HepG2 (cell line): ENCODE measurements around the gene KIAA0825.

Experiments used
- ARNT ChIP-seq: fragments of 450-650 bp; IDR thresholded peaks from 2 replicates; pipeline ENCODE4 v1.6.1; 2017
- ATF1 ChIP-seq: IDR thresholded peaks from 2 replicates; pipeline ENCODE4 v1.6.1; 2016; ENCODE audit warnings: mild to moderate bottlenecking, control low read depth
- CEBPB ChIP-seq: IDR thresholded peaks from 2 replicates; pipeline ENCODE4 v1.6.1; 2011; ENCODE audit warnings: low read depth, low read length, improper control_type of control experiment, borderline replicate concordance
- CTCF ChIP-seq: sonication (generic); formaldehyde crosslinking; IDR thresholded peaks from 2 replicates; pipeline ENCODE4 v1.5.0; 2020; ENCODE audit warnings: mild to moderate bottlenecking, missing genetic modification reagents, moderate library complexity
- HNRNPL ChIP-seq: fragments of 200-400 bp; formaldehyde crosslinking; IDR thresholded peaks from 2 replicates; pipeline ENCODE4 v1.6.1; 2017; ENCODE audit warnings: mild to moderate bottlenecking, low read depth, low read length
- MAX ChIP-seq: IDR thresholded peaks from 2 replicates; pipeline ENCODE4 v1.6.1; 2012; ENCODE audit warnings: inconsistent platforms
- TRIM24 ChIP-seq: sonication (generic); formaldehyde crosslinking; IDR thresholded peaks from 2 replicates; pipeline ENCODE4 v1.8.0; 2022; ENCODE audit warnings: mild to moderate bottlenecking, missing genetic modification reagents
- ZBTB44 ChIP-seq: sonication (generic); formaldehyde crosslinking; IDR thresholded peaks from 2 replicates; pipeline ENCODE4 v1.4.0; 2020; ENCODE audit warnings: missing genetic modification reagents
- ZFP36L1 ChIP-seq: sonication (generic); formaldehyde crosslinking; IDR thresholded peaks from 2 replicates; pipeline ENCODE4 v1.8.0; 2022; ENCODE audit warnings: mild to moderate bottlenecking, missing genetic modification reagents, moderate library complexity
- ZNF362 ChIP-seq: sonication (generic); formaldehyde crosslinking; IDR thresholded peaks from 2 replicates; pipeline ENCODE4 v1.4.0; 2020; ENCODE audit warnings: missing genetic modification reagents, mild to moderate bottlenecking, borderline replicate concordance
- ZNF550 ChIP-seq: sonication (generic); formaldehyde crosslinking; IDR thresholded peaks from 2 replicates; pipeline ENCODE4 v1.4.0; 2020; ENCODE audit warnings: mild to moderate bottlenecking, missing genetic modification reagents, borderline replicate concordance

- no peak for TF ChIP-seq HNRNPL
- no peak for TF ChIP-seq MAX
- no peak for TF ChIP-seq CTCF (CRISPR knock-in tag)
- TF ChIP-seq TRIM24 (CRISPR knock-in tag), result no peak
- no peak for TF ChIP-seq ZNF550
- no peak for TF ChIP-seq ATF1 (CRISPR knock-in tag)
- TF ChIP-seq ARNT, result no peak
- no peak for TF ChIP-seq ZBTB44 (CRISPR knock-in tag)
- no peak for TF ChIP-seq CEBPB
- TF ChIP-seq ZNF362, result no peak
- TF ChIP-seq ZFP36L1, result no peak
These were observed 72.4 kb downstream of the KIAA0825 start for GRCh38 chr5:94545870-94546625.
